Stimulated activated CD8-positive, alpha-beta memory T cell treated with anti-CD3 and anti-CD28 coated beads, Interleukin-15, amount 100 ng/mL, for 24 hours (primary cell): ENCODE results near the gene SRGAP3.
"Not testable (repeated sequence)": the region's sequence is repeated elsewhere in the genome, so short reads cannot be mapped to it uniquely, and the experiment has no call there.

Experiments
- DNase-seq: peaks from one replicate; pipeline ENCODE4 v3.0.0-alpha.2; 2020; ENCODE audit warnings: low read depth

Gene SRGAP3

DNA sequence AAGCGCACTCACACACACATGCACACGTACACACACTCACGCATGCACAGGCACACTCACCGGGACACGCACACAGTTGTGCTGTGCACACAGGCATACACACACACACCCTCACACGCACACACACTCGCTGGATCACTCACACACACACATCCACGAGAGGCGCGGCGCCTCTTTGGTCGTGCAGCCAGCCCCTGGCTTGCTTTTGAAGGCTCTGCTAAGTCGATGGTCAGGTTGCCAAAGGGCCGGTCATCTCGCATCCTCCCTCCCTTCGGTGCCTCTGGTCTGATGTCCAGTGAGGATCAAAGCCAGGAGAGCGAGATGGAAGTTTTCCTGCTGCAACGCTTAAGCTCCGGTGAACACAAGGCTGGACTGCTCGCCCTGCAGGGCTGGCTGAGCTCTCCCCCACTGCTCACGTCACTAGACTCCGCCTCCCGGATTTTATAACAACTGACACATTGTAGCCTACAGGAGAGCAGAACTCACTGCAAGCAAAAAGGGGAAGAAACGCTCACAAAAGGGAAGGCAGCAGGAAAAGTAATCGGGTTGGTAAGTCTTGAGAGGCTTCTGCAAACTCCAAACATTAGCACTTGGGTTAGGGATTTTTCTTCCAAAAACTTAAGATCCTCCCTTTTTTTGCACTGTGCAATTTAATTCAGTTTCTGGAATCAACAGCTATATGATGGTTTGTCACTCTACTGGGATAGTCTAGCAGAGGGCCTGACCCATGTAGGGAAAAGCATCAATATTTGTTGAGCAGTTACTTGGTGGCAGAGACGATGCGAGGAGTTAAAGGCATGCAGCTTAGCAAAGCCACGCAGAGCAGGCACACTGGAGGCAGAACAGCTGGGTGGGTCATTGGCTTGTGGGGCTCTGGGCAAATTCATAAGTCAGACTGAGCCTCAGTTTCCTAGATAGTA, at the start of gene SRGAP3:
TSS of gene SRGAP3 (minus strand) at position 374 of the 920 bp plus-strand sequence. CDS start 695 bp downstream, outside the sequence.
- DNase-seq, result peak; percentile 21

DNA sequence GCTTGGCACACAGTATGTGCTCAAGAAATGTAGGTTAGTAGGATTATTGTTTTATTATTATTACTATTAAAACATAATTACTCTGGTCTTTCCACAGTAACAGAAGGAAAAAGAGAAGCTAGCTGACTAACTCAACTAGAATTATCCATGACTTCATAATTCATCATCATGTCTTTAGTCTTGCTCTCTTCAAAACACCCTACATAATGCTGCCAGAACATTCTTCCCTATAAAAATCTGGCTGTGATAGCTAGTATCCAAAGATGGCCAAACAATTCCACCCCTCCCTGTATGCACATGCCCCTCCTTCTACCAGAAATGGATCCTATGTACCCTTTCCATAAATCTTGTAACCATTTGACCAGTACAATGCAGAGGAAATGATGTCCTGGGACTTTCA, 48.8 kb upstream of the SRGAP3 start:
- DNase-seq, result no peak

DNA sequence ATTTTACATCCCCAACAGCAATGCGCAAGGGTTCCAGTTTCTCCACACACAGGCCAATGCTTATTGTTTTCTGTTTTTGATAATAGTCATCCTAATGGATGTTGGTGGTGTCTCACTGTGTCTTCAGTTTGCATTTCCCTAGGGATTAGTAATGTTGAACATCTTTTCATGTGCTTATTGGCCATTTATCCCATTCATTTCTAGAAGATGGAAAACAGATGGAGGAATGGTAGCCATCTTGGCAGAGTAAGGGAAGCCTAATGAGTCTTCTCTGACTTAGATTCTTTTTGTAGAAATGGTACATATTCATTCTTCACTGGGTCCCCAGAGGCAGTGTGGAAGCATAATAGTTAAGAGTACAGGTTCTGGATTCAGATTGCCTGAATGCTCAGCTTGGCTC, 46.8 kb upstream of the SRGAP3 start:
- DNase-seq, result no peak

DNA sequence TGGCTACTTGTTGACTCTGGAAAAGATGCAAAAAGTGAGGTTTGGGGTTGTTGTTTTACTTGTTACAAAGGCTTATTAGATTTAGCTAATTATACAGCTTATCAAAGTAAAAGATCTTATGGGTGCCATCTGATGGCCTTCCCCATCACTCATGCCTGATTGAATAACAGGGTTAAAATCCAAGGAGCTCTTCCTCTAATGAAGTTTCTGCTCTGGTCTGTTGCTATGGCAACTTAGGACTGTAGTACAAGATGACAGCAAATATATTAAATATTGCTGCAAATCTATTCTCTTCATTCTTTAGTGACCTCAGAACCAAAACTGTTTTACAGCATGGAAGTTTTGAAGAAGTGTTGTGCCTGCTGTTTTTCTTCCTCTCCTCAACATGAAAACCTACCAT, 45.6 kb upstream of the SRGAP3 start:
- no peak for DNase-seq

DNA sequence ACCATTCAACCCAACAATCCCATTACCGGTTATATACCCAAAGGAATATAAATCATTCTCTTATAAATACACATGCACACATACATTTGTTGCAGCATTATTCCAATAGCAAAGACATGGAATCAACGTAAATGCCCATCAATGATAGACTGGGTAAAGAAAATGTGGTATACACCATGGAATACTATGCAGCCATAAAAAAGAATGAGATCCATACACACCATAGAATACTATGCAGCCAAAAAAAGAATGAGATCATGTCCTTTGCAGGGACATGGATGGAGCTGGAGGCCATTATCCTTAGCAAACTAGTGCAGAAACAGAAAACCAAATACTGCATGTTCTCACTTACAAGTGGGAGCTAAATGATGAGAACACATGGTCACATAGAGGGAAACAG, 44.5 kb upstream of the SRGAP3 start:
- not testable (repeated sequence) for DNase-seq

DNA sequence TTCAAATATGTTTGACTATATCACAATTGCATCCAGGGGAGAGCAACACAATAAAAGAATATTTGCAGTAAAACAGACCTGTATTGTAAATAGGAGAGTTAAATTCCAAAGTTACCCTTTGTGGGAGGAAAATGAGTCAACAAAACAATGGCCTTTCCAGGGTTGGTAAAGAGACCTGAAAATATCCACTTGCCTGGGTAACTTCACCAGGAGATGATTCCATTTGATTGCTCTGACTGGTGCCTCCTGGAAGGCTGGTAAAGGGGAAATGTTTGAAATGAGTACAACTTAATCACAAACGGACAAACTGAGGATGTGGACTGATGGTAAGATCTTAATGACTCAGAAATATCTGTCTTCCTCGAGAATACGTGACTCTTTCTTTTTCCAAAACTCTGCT, 43.6 kb upstream of the SRGAP3 start:
- no peak for DNase-seq

DNA sequence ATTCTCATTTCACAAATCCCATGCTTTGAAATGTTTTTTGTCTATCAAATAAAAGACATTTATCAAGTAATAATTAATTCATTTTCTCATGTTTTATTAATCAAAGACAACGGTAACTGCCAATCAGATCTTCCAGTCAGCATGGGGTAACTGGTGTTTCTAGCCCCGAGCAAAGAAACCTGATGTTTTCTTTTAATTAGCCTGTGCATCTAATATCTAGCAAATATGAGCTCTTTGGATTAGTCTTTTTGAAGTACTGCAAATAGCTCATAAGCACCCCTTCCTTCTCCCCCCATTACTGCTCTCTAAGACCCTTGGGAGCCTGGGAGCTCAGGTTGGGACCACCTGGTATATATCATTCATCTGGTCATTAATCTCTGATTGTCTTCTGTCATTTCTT, 43.1 kb upstream of the SRGAP3 start:
- DNase-seq, result no peak

DNA sequence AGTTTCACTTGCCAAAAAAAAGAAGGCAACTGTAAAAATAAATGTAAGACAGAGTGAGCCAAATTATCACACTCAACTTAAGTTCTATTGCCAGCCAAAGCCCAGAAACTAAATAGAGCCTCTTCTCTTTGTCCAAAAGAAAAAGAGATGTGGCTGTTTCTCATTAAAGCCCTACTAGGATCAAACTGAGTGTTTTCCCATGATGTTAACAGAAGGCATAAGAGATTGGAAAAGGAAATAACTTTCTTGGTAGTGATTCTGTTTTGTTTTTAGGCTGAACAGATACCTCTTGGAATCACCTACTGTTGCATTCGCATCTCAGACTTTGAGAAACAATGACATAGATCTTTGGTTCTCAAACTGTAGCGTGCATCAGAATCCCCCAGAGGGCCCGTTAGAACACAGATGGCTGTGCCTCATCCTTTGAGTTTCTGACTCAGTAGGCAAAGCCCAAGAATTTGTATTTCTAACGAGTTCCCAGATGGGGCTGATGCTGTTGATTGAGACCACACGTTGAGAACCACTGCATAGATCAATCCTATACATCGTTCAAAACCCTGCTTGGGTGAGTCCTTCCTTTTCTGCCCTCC, 42.5 kb upstream of the SRGAP3 start:
- DNase-seq, result no peak

DNA sequence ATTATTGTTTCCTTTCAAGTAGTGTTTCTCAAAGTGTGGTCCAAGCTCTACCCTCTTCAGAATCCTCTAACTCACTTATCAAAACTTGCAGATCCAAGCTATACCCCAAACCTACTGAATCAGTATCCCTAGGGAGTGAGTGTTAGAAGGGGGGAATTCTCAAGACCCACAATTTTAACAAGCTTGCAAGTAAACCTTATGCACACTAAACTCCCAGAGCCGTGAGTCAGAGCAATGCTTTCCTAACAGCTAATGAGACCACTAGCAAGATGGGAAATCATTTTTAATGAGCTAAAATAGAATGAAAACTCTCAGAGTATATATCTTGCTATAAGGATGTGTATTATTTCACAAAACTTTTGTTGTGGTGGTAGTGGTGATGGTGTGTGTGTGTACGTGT, 41.1 kb upstream of the SRGAP3 start:
- DNase-seq, result no peak

DNA sequence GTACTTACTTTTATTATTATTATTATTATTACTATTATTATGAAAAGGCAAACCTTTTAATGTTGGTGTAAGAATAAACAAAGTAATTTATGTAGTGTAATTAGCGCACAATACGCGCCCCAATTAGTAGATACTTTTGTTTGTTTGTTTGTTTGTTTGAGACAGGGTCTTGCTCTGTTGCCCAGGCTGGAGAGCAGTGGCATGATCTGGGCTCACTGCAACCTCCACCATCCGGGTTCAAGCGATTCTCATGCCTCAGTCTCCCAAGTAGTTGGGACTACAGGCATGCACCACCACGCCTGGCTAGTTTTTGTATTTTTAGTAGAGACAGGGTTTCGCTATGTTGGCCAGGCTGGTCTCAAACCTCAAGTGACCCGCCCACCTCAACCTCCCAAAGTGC, 32.1 kb upstream of the SRGAP3 start:
- DNase-seq, result not testable (repeated sequence)

DNA sequence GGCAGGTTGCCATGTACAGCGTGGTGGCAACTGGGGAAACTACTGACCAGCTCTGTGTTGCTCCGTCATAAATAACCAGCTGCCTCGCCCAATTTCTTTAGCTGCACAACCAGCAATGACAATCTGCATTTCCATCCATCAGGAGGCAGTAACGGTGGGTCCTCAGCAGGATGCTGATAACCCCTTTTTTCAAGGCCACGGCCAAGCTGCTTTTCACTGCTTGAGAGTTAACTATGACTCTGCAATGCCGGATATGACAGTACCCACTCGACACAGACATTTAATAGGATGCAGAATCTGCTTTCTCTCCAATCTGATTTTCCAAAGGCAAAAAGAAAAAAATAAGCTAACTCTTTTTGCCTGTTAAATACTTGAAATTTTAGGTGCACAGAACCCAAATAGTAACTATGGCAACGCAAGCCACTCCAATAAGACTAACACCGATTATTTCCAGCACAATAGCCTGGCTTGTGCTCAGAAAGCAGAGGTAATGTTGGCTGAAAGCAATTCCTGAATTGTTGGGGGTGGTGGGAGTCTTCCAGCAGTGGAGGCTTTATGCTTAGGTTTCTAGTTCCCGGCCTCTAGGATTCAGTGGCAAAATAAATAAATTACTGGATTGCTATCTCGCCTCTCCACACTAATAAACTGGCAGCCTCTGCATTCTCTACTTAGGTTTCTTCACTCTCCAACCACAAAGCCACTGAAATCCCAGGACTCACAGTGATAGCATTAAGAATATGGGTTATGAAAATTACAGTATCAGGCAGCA, 31.2 kb upstream of the SRGAP3 start:
- no peak for DNase-seq

DNA sequence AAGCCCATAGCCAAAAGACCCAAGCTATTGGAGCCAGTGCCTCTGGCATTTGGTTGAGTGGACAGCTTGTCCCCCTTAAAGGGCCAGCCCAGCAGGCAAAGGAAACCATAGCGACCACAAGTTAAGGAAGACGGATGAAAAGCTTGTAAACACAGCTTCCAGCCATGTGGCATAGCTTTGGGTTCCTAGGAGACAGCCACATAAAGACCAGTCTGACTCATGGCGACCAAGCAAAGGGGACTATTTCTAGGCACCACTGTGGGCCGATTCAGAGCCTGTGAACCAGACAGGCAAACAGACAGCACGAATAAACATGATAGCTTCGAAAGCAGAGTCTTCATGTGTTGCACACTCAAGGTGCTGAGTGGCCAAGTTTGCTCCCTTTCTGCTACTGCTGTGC, 30.5 kb upstream of the SRGAP3 start:
- no peak for DNase-seq

DNA sequence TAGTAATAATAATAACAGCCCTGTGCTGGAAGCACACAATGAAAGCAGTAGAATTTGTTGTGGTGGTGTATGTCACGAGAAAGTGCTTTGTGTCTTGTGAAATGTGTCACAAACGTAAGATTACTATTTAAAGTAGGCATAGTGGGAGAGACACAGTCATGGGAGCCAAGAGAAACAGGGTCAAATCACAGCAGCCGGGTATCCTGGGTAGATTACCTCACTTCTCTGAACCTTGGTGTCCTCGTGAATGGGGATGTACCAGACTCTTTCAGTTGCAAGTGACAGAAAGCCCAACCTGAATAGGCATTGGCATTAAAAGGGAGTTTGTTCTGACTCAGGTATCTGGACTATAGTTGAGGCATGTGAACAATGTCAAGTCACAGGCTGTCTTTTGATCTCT, 29.1 kb upstream of the SRGAP3 start:
- no peak for DNase-seq

DNA sequence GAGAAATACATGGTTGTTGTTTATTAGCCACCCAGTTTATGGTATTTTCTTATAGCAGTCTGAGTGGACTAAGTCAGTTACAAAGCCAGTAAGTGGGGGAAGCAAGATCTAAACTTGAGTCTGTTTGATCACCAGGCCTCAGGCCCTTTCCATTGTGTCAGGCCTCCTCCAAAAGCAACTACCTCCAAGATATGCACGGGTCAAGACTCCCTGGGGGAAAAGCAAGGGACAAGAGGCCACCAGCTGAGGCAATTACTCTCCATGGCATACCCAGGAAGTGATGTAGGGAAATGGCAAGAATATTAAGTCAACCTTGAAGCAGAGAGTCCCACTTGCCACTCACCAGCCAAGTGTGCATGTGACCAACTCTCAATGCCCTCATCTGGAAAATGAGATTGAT, 28.6 kb upstream of the SRGAP3 start:
- no peak for DNase-seq

DNA sequence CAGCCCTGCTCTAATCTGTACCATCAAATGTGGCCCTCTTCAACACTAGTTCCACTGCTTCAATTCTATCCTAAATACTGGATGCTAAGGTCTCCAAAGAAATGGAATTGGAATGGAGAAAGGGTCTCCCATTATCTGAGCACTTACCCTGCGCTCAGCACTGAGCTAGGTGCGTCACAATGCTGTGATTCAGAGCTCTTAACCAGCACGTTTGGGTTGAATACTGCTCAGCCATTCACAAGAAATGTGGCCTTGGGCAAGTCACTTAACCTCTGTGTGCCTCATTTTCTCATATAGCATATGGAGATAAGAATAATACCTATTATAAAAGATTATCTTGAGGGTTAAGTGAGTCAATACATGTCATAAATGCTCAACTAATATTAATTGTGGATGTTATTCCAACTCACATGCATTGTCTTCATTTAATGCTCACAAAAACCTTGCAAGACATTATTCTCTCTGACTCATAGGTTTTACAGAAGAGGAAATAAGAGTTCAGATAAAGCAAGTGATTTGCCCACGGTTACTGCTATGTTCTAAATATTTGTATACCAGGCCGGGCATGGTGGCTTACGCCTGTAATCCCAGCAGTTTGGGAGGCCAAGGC, 27.4 kb upstream of the SRGAP3 start:
- DNase-seq, result no peak

DNA sequence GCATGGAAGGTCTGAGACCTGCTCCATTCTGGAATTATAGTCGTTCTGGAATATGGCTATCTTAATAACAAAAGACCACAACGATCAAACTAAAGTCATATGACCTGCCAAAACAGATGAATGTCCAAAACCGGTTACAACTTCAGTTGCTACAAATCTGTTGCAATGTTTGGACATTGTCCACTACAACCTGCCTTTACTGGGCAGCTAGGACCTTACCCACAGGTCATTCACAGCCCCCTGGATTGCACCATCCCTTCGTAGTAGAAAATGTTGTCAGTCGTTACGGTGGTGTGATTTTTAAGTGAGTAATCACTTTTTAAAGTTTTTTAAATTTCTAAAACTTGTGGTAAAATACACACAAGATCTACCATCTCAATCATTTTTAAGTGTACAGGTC, 22.5 kb upstream of the SRGAP3 start:
- no peak for DNase-seq

DNA sequence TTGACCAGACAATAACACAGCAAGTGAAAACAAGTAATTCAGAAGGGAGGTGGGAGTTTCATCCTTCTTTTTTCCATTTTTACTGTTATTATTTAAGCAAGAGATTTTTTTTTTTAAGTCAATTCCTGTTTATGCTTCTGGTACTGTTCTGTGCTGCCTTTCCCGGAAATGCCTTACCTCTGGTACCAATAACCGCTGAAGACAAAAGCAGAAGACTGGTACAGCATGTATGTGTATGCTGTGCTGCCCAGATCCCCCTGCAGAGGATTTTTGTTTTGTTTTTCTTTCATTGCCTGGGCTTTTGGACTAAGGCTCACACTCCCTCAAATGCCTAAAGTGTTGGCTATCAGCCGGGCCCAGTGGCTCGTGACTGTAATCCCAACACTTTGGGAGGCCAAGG, 21.3 kb upstream of the SRGAP3 start:
- no peak for DNase-seq

DNA sequence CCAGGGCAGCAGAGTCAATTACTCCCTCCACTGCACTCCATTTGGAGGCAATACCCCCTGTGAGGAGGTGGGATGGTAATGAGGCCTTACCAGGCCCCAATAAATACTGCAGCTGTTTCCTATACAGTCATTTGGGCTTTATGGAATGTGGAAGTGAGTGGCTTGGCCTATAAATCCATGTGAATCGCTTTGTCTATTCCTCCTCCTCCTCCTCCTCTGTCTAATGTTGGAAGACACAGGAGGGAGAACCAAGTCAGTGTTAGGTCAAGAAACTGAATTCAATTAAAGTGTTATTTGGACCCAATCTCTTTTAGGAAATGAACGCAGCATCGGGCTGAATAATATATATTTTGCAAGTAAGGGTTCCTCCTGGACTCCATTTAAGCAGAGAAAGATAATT, 17.3 kb upstream of the SRGAP3 start:
- no peak for DNase-seq

DNA sequence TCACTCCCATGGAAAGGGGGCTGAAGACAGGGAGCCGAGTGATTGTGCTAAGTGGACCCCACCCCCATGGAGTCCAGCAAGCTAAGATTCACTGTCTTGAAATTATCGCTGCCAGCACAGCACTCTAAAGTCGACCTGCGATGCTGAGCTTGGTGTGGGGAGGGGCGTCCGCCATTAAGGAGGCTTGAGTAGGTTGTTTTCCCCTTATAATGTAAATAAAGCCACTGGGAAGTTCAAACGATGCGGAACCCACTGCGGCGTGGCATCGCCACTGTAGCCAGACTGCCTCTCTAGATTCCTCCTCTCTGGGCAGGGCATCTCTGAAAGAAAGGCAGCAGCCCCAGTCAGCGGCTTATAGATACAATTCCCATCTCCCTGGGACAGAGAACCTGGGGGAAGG, 10.9 kb upstream of the SRGAP3 start:
- DNase-seq, result no peak

DNA sequence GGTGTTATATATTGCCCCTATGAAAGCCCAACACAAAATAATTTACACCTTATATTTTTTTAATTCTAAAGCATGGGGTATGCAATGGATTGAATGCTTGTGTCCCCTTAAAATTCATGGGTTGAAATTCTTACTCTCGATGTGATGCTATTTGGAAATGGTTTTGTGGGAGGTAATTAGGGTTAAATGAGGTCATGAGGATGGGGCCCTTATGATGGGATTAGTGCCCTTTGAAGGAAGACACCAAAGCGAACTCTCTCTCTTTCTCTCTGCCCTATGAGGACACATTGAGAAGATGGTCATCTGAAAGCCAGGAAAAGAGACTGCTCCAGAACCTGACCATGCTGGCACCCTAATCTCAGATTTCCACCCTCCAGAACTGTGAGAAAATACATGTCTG, 7.6 kb upstream of the SRGAP3 start:
- no peak for DNase-seq

DNA sequence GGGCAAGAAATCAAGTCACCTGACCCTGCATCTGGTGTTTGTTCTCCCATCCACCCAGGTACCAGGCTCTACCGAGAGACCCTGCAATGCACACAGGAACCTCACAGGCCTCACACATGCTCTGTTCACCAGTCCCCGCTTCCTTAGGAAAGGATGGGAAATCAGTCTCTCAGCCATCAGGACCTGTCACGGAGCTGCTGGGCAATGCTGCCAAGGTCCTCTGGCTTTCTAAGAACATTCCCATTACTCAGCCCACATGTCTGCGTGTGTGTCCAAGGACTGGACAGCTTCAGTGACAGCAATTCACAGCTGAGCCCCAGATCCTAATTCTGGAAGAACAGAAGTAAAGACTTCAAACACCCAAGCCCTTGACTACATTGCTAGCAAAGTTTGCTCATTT, 6.5 kb upstream of the SRGAP3 start:
- DNase-seq, result no peak

DNA sequence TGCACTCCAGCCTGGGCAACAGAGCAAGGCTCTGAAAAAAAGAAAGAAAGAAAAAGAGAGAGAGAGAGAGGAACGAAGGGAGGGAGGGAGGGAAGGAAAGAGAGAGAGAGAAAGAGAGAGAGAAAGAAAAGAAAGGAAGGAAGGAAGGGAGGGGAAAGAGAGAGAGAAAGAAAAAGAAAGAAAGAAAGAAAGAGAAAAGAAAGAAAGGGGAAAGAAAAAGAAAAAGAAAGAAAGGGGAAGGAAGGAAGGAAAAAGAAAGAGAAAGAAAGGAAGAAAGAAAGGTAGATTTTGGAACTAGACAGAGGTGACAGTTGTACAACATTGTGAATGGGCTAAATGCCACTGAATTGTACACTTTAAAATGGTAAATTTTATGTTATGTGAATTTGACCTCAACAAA, 5.3 kb upstream of the SRGAP3 start:
- DNase-seq, result no peak

DNA sequence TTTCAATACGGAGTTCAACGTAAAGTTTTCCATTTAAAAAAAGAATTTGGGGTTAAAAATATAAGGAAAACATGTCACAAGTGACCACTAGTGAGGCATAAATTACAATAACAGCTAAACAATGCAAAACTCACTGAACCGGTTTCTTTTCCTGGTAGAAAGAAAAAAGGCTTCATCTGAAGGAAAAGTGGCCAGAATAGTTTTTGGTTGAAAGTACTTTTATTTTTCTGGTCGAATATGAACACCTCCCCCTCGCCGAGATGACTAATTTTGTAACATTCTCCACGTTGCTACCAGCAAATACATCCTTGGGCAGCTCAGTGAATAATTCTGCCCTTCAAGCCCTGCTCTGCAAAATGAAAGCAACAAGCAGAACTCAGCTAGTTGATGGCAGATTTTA, 3.9 kb upstream of the SRGAP3 start:
- DNase-seq, result no peak
